ENCODE results near the gene TLE3.

- TF ChIP-seq POLR2A (IDR thresholded peaks at IDR 0.05) = no peak
- no peak for TF ChIP-seq CTCF (IDR thresholded peaks at IDR 0.05)
Measured at GRCh38 chr15:70087708-70088352, 9.9 kb downstream of the TLE3 start.

All from body of pancreas (tissue), 4 donors.